IPS-20b (cell line): ENCODE measurements around the gene AKNAD1.

Experiments used
- H3K27ac ChIP-seq: one replicate; pipeline ENCODE4 v1.5.1; 2013; ENCODE audit warnings: low read length
- H3K27me3 ChIP-seq: 2 replicates; pipeline ENCODE4 v1.6.1; 2013; ENCODE audit warnings: mild to moderate bottlenecking, low read length, inconsistent platforms; ENCODE audit not compliant: insufficient read depth
- H3K36me3 ChIP-seq: 2 replicates; pipeline ENCODE4 v1.6.1; 2013; ENCODE audit warnings: low read depth, mild to moderate bottlenecking, inconsistent platforms, low read length, moderate library complexity; ENCODE audit not compliant: insufficient read depth
- H3K4me1 ChIP-seq: 2 replicates; pipeline ENCODE4 v1.6.1; 2013; ENCODE audit warnings: mild to moderate bottlenecking, control low read depth, inconsistent platforms, low read length, moderate library complexity; ENCODE audit not compliant: insufficient read depth
- H3K4me3 ChIP-seq: 2 replicates; pipeline ENCODE4 v1.5.1; 2013; ENCODE audit warnings: mild to moderate bottlenecking, low read length, inconsistent platforms
- H3K9ac ChIP-seq: 2 replicates; pipeline ENCODE4 v1.6.1; 2013; ENCODE audit warnings: low read depth, mild to moderate bottlenecking, inconsistent platforms, low read length, moderate library complexity
- H3K9me3 ChIP-seq: 2 replicates; pipeline ENCODE4 v1.6.1; 2013; ENCODE audit warnings: mild to moderate bottlenecking, low read depth, low read length, inconsistent platforms; ENCODE audit not compliant: insufficient read depth

AKNAD1 gene

DNA sequence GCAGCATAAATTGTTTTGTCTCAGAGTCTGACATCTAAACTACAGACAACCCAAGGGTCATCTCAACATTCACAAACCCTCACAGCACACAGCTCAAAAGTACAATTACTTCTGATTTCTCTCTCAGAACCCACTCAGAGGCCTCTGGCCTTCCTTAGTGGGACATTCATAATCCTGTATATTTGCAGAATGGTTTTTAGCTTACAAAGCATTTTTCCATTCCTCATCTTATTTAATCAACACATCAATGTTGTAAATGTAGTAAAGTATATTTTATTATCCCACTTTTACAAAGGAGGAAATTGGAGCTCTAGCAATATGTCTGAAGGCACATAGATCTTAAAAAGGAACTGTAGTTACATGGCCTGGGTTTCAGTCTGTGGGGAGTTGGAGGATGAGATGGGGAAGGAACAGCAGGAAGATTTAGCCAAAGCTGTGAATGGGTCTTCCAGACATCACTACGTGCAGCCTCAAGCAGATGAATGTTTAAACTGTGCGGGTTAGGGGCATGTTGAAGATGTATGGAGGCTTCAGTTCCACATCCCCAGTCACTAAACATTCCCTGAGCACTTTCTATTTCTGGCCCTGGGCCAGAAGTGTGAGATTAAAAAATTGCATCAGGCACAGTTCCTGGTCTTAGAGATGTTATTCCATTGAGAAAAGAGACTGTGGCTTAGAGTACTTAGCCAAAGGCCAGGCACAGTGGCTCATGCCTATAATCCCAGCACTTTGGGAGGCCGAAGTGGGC lies 13.3 kb downstream of the AKNAD1 start:
- Histone ChIP-seq H3K27ac (no peak overlapping the region), H3K27me3 (no peaks in the 10 kb centered on the region), H3K4me1 (peaks cover 5% of the 10 kb centered on the region; the same call in 1 of the 2 replicates), H3K36me3 (no peaks in the 10 kb centered on the region), H3K9me3 (no peaks in the 10 kb centered on the region), H3K4me3 (no peak overlapping the region), H3K9ac (no peak overlapping the region)

DNA sequence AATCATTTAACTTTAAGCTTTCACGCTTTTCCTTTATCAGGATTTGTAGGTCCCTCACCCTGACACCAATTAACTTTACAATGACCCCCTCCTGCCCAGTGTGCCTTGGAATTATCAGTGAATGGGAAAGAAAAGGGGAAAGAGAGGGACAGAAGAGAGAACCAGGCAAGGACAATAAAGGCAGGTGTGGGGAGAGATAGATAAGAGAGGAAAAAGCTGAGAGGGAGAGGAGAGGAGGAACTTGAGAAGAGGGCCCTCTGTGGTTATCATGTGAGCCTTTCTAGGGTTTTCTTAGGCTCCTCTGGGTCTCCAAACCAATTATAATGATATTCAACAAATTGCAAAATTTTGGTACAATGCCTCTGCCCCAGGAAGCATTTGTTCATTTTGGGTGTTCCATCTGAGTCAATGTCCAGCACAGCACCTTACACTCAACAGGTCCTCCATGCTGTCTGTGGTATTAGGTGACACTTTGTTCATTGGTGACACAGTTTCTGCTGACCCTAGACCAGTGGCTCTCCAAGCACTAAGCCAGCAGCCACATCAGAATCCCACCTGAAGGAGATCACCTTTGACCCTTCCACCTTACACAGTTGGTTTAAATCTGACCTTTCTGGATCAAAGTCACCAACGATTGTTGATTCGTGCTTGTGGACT lies 14.2 kb downstream of the AKNAD1 start:
- Histone ChIP-seq H3K9me3 (no peaks in the 10 kb centered on the region), H3K4me1 (peaks cover 5% of the 10 kb centered on the region; the same call in 1 of the 2 replicates), H3K36me3 (no peaks in the 10 kb centered on the region)

DNA sequence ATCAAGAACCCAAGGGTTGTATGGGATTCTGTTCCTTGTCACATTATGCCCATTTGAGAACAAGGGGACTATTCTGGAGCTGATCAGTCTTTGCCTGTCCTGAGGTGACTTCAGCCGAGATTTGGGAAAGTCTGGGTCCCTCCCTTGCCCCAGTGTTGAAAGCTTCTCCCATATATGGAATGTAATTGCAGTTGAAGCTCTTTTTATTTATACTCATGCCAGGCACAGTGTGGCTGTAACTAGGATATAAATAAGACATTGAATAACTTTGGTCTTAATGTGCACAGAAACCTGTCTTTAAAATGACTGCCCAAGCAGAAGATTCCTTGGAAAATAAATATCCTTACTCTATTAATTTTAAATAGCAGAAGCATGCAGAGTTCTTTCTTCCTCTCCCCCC lies 15.2 kb downstream of the AKNAD1 start:
- Histone ChIP-seq H3K4me1 (peaks cover 5% of the 10 kb centered on the region; the same call in 1 of the 2 replicates), H3K9ac (no peak overlapping the region), H3K36me3 (no peaks in the 10 kb centered on the region), H3K27ac (no peak overlapping the region), H3K27me3 (no peaks in the 10 kb centered on the region), H3K9me3 (no peaks in the 10 kb centered on the region), H3K4me3 (no peak overlapping the region)

More for the DNA sequence above, 14.2 kb downstream of the AKNAD1 start:
- no peak overlapping the region for H3K27ac ChIP-seq
- H3K9ac ChIP-seq: no peak overlapping the region
- no peaks in the 10 kb centered on the region for H3K27me3 ChIP-seq
- H3K4me3 ChIP-seq: no peak overlapping the region

DNA sequence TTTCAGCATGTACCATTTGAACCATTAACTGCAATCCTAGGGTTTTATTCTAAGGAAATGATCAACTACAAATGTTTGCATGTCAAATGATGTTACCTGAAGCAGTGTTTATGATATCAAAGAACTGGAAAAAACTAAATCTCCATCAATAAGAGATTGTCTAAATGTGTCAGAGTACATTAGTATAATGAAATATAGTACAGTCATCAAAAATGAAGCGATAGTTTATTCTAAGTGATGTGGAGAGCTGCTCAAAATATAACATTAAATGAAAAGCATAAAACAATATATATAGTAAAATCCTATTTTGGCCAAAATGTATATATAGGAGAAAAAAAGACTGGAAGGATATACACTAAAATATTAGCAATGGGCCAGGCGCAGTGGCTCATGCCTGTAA lies 24.0 kb downstream of the AKNAD1 start:
- Histone ChIP-seq H3K4me3 (no peak overlapping the region), H3K27ac (no peak overlapping the region), H3K9ac (no peak overlapping the region), H3K4me1 (peaks cover 5% of the 10 kb centered on the region; the same call in 1 of the 2 replicates), H3K36me3 (no peaks in the 10 kb centered on the region), H3K27me3 (no peaks in the 10 kb centered on the region), H3K9me3 (no peaks in the 10 kb centered on the region)

DNA sequence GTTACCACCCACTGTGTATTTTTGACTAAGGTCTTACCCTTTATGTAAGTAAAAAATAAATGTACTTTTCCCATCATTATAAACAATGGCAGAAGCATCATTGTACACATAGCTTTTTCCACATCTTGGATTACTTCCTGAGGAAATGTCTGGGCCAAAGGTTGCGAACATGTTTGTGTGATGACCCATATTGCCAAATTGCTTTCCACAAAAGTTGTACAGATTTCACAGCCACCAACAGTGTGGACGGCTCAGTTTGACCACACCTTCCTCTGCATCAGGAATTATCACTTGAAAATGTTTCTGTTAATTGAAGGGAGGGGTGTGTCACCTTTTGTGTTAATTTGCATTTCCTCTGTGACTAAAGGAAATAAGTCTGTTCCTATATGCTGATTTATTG lies 25.7 kb downstream of the AKNAD1 start:
- Histone ChIP-seq H3K9ac (no peak overlapping the region), H3K4me3 (no peak overlapping the region), H3K27ac (no peak overlapping the region), H3K4me1 (peaks cover 5% of the 10 kb centered on the region; the same call in 1 of the 2 replicates), H3K36me3 (no peaks in the 10 kb centered on the region), H3K27me3 (no peaks in the 10 kb centered on the region), H3K9me3 (no peaks in the 10 kb centered on the region)

DNA sequence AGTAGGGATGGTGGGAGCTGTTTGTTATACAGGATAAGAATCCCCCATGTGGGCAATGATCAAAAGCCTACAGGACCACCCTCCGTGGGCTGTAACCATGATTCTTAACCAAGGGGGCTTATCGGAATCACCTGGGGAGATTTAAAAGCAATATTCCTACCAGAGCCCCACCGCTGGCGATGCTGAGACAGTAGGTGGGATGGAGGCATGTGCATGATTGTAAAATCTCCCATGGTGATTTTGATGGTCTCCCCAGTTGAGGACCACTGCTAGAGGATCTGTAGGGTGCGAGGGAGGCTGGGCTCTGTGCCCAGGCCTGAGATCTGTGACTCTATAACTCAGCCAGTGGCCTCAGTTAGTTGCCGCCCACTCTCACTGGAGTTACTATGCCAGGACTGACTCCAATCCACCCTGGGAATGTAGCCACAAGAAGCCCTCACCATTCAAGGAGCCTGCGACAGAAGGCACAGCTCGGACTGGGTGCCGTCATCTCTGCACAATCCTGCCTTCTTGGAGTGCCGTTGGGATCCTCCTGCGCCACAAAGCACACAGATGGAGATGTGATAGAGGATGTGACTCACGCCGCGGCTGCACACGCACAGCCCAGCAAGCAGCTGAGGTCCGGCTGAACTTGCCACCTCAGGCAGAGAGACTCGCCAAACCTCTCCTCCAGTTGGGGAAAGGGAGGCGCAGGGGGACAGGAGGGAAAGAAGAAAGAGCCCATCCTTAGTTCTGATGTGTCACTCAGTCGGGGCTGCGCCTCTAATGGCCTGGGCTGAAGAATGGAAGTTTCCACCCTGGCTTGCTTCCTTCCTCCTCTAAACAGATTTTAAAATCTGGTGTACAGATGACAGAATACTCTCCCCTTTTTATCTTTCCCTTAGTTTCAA lies 26.5 kb downstream of the AKNAD1 start:
- no peak overlapping the region for H3K27ac ChIP-seq
- no peak overlapping the region for H3K4me3 ChIP-seq
- H3K9me3 ChIP-seq: no peaks in the 10 kb centered on the region
- H3K36me3 ChIP-seq: no peaks in the 10 kb centered on the region
- no peak overlapping the region for H3K9ac ChIP-seq
- no peaks in the 10 kb centered on the region for H3K27me3 ChIP-seq
- H3K4me1 ChIP-seq: peaks cover 5% of the 10 kb centered on the region; the same call in 1 of the 2 replicates

DNA sequence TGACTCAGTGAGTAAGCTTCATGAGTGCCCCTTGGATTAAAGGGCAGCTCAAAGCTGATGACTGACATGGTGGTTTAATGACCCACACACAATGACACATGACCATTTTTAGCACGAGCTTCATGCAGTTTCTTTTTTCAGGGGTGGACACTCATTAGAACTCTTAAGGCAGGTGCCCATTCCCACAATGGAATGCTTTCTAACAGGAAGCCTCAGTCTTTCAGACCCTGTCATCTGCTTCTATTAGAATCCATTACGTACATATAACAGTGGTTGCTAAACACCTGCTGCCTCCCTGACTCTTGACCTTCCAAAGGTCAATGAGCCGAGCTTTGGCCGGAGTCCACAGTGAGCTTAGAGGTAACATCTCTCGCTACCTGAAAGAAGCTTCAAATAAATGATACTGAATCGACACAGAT lies 27.4 kb downstream of the AKNAD1 start:
- Histone ChIP-seq H3K9ac (no peak overlapping the region), H3K27ac (no peak overlapping the region), H3K27me3 (no peaks in the 10 kb centered on the region), H3K4me1 (peaks cover 5% of the 10 kb centered on the region; the same call in 1 of the 2 replicates), H3K9me3 (no peaks in the 10 kb centered on the region), H3K36me3 (no peaks in the 10 kb centered on the region), H3K4me3 (no peak overlapping the region)

DNA sequence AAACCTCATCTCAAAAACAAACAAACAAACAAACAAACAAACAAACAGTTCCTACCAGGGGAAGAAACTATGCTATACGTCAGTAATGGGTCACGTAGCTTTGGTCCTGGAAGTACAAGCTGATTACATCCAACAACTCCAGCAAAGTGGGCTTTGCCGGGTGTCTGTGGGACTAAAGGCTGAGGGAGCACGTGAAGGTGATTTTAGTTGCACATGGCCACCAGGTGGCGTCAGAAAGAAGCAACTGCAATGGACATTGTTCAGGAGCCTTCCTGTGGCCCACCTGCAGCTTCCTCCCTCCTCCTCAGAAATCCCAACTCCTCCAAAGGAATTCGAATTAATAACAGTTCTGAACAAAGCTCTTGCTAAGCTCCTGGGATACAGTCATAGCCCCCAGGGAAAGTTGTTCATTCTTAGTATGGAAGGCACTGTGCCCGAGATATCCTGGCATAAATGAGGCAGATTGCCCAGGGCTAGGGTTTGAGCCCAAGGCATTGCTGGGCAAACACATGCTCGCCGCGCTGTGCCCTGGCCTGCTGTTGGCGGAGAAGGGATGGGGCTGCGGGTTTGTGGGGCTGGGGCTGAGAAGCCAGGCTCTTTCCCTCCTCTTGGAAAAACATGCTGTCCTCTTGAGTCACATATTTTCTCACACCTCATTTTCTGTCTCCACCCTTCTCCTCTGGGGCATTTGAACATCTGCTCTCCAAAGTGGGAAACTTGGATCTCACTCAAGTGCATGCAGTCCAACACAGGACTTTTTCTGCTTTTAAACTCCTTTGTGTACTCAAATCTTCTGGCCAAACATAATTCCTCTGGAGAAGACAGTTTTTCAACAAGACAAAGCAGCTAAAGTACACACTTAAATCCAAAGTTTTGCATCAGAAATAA lies 28.6 kb downstream of the AKNAD1 start:
- Histone ChIP-seq H3K9ac (no peak overlapping the region), H3K36me3 (no peaks in the 10 kb centered on the region), H3K27me3 (no peaks in the 10 kb centered on the region), H3K9me3 (no peaks in the 10 kb centered on the region), H3K27ac (no peak overlapping the region), H3K4me3 (no peak overlapping the region), H3K4me1 (peaks cover 5% of the 10 kb centered on the region; the same call in 1 of the 2 replicates)

DNA sequence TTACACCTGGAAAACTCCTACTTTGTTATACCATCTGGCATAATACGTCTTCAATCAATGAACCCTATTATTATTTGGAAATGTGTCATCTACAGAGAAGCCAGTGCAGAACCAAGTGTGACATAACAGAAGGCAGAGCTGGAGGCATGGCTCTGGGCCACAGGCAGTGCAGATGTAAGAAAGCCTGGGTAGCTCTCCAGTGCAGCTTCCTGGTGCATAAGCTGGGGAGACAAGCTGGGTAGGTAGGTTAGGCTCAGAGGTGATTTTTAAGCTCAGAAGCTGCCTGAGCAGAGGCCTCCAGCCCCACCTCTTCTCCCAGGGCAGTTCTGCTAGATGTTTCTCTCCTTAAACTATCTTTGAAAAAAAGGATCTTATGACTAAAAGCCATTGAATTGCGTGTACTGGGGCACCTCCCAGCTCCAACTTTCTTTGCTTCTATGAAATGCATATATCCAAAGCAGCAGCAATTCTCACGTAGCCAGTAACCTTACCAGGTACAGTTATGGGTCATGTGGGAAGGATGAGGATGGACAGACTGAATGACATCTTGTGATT lies 30.7 kb downstream of the AKNAD1 start:
- Histone ChIP-seq H3K27me3 (no peaks in the 10 kb centered on the region), H3K36me3 (no peaks in the 10 kb centered on the region), H3K4me3 (no peak overlapping the region), H3K9me3 (no peaks in the 10 kb centered on the region), H3K9ac (no peak overlapping the region), H3K4me1 (peaks cover 5% of the 10 kb centered on the region; the same call in 1 of the 2 replicates), H3K27ac (no peak overlapping the region)

DNA sequence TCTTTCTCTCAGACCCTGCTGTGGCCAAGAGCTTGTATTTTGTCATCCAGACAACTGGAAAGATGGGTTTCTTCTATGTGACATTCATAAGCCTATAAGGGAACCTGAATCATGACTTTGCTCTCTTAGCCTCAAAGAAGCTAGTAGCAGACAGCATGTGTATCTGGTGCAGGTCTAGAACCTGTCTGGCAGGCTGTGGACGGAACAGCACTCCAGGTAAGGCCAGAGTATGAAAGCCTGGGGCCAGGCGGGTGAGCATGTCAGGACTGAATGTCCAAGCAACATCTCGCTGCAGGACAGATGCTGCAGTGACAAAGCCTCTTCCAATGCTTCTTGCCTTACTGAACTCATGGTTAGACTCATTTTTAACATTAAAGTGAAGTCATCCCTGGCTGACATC lies 32.8 kb downstream of the AKNAD1 start:
- Histone ChIP-seq H3K27ac (no peak overlapping the region), H3K9ac (no peak overlapping the region), H3K9me3 (no peaks in the 10 kb centered on the region), H3K4me3 (no peak overlapping the region), H3K4me1 (peaks cover 5% of the 10 kb centered on the region; the same call in 1 of the 2 replicates), H3K27me3 (no peaks in the 10 kb centered on the region), H3K36me3 (no peaks in the 10 kb centered on the region)
